Measurements from ENCODE around the gene ST8SIA2.

The ST8SIA2 gene

DNA sequence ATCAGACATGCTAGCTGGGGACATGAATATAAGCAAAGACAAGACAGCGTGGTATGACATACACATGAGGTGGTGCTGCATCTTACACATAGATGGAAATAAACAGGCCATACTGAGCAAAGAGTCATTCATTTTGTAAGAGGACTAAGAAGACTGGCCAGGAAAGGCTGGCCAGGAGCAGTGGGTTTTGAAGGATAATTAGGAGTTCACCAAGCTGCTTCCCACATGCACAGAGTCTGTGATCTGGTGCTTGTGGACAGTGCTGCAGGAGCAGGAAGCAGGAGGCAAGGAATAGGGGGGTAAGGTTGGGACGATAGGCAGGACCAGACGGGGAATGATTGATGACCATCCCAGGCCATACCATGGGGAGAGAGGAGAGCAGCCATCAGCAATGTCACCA is 41.5 kb downstream of the ST8SIA2 start:
- no peak for DNase-seq (ENCODE audit: low read depth, low spot score)
- no peak overlapping the region for H3K4me3 ChIP-seq (ENCODE audit: low read depth, low read length)
- POLR2A ChIA-PET, result no interaction called here
- TF ChIP-seq, protein P1, sequence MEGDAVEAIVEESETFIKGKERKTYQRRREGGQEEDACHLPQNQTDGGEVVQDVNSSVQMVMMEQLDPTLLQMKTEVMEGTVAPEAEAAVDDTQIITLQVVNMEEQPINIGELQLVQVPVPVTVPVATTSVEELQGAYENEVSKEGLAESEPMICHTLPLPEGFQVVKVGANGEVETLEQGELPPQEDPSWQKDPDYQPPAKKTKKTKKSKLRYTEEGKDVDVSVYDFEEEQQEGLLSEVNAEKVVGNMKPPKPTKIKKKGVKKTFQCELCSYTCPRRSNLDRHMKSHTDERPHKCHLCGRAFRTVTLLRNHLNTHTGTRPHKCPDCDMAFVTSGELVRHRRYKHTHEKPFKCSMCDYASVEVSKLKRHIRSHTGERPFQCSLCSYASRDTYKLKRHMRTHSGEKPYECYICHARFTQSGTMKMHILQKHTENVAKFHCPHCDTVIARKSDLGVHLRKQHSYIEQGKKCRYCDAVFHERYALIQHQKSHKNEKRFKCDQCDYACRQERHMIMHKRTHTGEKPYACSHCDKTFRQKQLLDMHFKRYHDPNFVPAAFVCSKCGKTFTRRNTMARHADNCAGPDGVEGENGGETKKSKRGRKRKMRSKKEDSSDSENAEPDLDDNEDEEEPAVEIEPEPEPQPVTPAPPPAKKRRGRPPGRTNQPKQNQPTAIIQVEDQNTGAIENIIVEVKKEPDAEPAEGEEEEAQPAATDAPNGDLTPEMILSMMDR (IDR thresholded peaks at IDR 0.05; ENCODE audit: insufficient read depth, low read length, missing control alignments), result no peak
- CTCF ChIA-PET, result interaction anchor here (1.1 kb wide), 1 partner anchor 11 kb away, joined by 3 read pairs; no protein-coding TSS in a partner anchor

DNA sequence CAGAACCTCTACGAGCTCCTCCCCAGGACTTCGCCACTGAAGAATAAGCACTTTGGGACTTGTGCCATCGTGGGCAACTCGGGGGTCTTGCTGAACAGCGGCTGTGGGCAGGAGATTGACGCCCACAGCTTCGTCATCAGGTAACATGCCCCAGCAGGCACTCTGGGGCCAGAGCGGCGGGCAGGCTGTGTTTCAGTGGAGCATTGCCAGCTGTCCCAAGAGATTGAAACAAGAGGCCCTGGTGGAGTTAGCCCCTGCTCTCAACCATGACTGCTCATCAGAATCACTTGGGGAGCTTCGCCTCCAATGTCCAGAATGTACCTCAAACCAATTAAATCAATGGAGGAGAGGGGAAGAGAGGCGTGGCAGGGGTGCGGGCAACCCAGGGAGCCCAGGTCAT is 44.8 kb downstream of the ST8SIA2 start:
- TF ChIP-seq, protein P1 (IDR thresholded peaks at IDR 0.05; ENCODE audit: insufficient read depth, low read length, missing control alignments), result no peak
- POLR2A ChIA-PET, result no interaction called here
- no peak for DNase-seq (ENCODE audit: low read depth, low spot score)
- CTCF ChIA-PET, result no interaction called here
- no peak overlapping the region for H3K4me3 ChIP-seq (ENCODE audit: low read depth, low read length)

DNA sequence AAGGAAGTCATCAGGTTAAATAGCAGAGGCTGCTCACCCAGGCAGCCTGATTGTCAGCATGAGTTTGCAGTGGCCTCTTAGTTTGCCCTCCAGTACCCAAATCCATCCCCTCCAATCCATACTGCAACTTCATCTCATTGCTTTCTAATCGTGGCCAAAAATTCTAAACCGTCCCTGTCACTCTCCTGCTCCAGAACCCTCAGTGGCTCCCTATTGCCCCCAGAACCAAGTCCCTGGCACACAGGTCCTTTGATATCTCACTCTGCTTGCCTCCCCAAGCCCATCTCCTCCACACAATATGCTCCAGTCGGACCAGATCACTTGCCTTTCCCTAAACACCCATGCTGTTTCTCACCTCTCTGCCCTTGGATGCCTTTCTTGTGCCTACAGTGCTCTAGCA is 49.7 kb downstream of the ST8SIA2 start:
- CTCF ChIA-PET, result no interaction called here
- POLR2A ChIA-PET, result no interaction called here
- H3K4me3 ChIP-seq (ENCODE audit: low read depth, low read length), result no peak overlapping the region
- no peak for DNase-seq (ENCODE audit: low read depth, low spot score)
- TF ChIP-seq, protein P1 (IDR thresholded peaks at IDR 0.05; ENCODE audit: insufficient read depth, low read length, missing control alignments), result no peak

DNA sequence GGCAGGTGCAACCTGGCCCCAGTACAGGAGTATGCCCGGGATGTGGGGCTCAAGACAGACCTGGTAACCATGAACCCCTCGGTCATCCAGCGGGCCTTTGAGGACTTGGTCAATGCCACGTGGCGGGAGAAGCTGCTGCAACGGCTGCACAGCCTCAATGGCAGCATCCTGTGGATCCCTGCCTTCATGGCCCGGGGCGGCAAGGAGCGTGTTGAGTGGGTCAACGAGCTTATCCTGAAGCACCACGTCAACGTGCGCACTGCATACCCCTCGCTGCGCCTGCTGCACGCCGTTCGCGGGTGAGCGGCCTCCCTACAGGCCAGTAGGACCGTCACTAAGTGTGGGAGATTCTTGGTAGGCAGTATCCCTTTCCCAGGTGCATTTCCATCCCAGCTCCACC is 51.0 kb downstream of the ST8SIA2 start:
- CTCF ChIA-PET, result no interaction called here
- DNase-seq (ENCODE audit: low read depth, low spot score), result no peak
- no peak overlapping the region for H3K4me3 ChIP-seq (ENCODE audit: low read depth, low read length)
- POLR2A ChIA-PET, result no interaction called here
- TF ChIP-seq, protein P1 (IDR thresholded peaks at IDR 0.05; ENCODE audit: insufficient read depth, low read length, missing control alignments), result no peak

DNA sequence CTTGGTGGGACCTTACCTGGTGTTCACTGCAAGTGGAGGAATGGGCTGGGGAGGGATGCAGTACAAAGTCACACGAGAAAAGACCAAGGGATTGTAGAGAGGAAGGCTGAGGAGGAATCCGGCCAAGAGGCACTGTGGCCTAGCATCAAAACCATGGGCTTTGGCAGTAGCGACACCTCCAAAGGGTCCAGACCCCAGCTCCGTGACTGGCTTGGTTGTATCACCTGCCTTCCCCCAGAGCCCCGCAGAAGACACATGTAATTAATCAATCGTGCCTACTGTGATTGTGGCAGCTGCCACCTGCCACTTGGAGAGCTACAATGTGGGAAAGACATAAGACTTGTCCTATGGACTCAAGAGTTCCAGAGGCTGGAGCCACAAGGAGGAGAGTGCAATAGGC is 54.7 kb downstream of the ST8SIA2 start:
- CTCF ChIA-PET, result no interaction called here
- TF ChIP-seq, protein P1 (IDR thresholded peaks at IDR 0.05; ENCODE audit: insufficient read depth, low read length, missing control alignments), result no peak
- no peak overlapping the region for H3K4me3 ChIP-seq (ENCODE audit: low read depth, low read length)
- POLR2A ChIA-PET, result no interaction called here
- no peak for DNase-seq (ENCODE audit: low read depth, low spot score)

DNA sequence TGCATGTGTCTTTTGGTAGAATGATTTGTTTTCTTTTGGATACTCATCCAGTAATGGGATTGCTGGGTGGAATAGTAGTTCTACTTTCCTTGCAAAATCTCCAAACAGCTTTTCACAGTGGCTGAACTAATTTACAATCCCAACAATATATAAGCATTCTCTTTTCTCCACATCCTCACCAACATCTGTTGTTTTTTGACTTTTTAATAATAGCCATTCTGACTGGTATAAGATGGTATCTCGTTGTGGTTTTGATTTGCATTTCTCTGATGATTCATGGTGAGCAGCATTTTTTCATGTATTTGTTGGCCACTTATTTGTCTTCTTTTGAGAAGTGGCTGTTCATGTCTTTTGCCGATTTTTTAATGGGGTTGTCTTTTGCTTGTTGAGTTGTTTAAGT is 55.8 kb downstream of the ST8SIA2 start:
- POLR2A ChIA-PET, result no interaction called here
- DNase-seq (ENCODE audit: low read depth, low spot score), result peak; percentile 37
- H3K4me3 ChIP-seq (ENCODE audit: low read depth, low read length), result no peak overlapping the region
- TF ChIP-seq, protein P1 (IDR thresholded peaks at IDR 0.05; ENCODE audit: insufficient read depth, low read length, missing control alignments), result no peak
- CTCF ChIA-PET, result no interaction called here

Data from AG04449 (cell line).